Astrocyte of the spinal cord (primary cell): Measurements from ENCODE around the gene NAIF1.
A peak's percentile ranks its signal among the peaks of the same experiment; 100 is the strongest.
"Not testable (repeated sequence)": the region's sequence is repeated elsewhere in the genome, so short reads cannot be mapped to it uniquely, and the experiment has no call there.

Source experiments
- DNase-seq: peaks from one replicate; pipeline ENCODE4 v3.0.0; 2011; ENCODE audit warnings: low read depth, low spot score
- H3K4me3 ChIP-seq: 2 replicates; pipeline ENCODE4 v1.5.1; 2011; ENCODE audit warnings: low read depth, mild to moderate bottlenecking, low read length, moderate library complexity
- CTCF ChIP-seq: IDR thresholded peaks from 2 replicates; pipeline ENCODE4 v1.5.1; 2012; ENCODE audit warnings: low read depth, mild to moderate bottlenecking, low read length, inconsistent platforms
- in situ Hi-C: cut with HindIII; loops from 2 replicates; pipeline ENCODE4 v1.10.0; 2017; ENCODE audit warnings: low sequenced_read_pairs

Gene NAIF1

GRCh38 chr9:128072144-128073021 is 5.3 kb upstream of the NAIF1 start:
- peak; percentile 84 for DNase-seq

GRCh38 chr9:128071475-128071874 is 4.4 kb upstream of the NAIF1 start:
- in situ Hi-C loops, result not testable (repeated sequence)

More at GRCh38 chr9:128072144-128073021, 5.3 kb upstream of the NAIF1 start:
- in situ Hi-C loops, result no loop called here
- no peak overlapping the region for H3K4me3 ChIP-seq
- TF ChIP-seq CTCF, result no peak

GRCh38 chr9:128070874-128071273 is 3.8 kb upstream of the NAIF1 start:
- no peak for DNase-seq
- in situ Hi-C loops, result no loop called here
- no peak overlapping the region for H3K4me3 ChIP-seq
- no peak for TF ChIP-seq CTCF

More at GRCh38 chr9:128071475-128071874, 4.4 kb upstream of the NAIF1 start:
- H3K4me3 ChIP-seq, DNase-seq: not testable (repeated sequence)

- no peak for DNase-seq
- in situ Hi-C loops, result no loop called here
- TF ChIP-seq CTCF, result no peak
- peak overlapping the region; percentile 77 for H3K4me3 ChIP-seq
These were observed 1.5 kb upstream of the NAIF1 start for GRCh38 chr9:128068386-128069205.

GRCh38 chr9:128067645-128068385 is 695 bp upstream of the NAIF1 start, which contains the start of gene SLC25A25:
Gene SLC25A25 (plus strand): TSS chr9:128068232. CDS start chr9:128068320, 88 bp downstream.
- in situ Hi-C loops, result no loop called here
- TF ChIP-seq CTCF, result no peak
- DNase-seq, result peak; percentile 99
- H3K4me3 ChIP-seq, result peak within 1 kb of the TSS; percentile 77

- no peak for DNase-seq
- in situ Hi-C loops, result no loop called here
- H3K4me3 ChIP-seq, result peak overlapping the region; percentile 38
- TF ChIP-seq CTCF, result no peak
These were observed 1.0 kb downstream of the NAIF1 start for GRCh38 chr9:128065907-128066712.
